Activated T-cell treated with anti-CD3 and anti-CD28 coated beads for 1 hour (primary cell): ENCODE measurements around the gene MYO16.

Experiments used
- DNase-seq: peaks from one replicate; pipeline ENCODE4 v3.0.0-alpha.2; 2020; ENCODE audit warnings: low read depth

MYO16 gene

DNA sequence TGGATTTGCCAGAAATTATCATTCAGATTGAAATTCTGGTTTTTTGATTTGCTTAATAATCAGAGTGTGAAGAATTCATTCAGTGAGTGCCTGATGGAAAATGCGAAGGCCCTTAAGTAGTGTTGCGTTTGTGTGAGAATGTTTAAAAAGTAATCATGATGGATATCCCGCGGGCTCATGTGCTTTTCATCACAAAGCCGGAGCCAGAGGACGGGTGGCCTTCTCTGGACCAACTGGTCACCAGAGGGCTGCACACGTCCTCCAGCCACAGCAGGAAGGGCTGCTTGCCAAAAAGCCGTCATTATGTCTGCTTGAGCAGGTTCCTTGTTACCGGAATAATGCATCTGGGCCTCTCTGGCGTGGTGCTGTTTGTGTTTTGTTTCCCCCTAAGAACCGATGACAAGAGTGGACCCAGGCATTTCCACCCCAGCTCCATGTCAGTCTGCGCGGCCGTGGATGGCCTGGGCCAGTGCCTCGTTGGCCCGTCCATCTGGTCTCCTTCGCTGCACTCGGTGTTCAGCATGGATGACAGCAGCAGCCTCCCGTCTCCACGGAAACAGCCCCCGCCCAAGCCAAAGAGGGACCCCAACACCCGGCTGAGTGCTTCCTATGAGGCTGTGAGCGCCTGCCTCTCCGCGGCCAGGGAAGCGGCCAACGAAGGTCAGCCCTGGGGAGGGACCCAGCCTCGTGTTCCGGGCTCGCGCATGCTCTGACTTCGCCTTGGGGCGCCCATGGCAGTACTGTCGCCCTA lies 497.7 kb downstream of the MYO16 start:
- no peak for DNase-seq

DNA sequence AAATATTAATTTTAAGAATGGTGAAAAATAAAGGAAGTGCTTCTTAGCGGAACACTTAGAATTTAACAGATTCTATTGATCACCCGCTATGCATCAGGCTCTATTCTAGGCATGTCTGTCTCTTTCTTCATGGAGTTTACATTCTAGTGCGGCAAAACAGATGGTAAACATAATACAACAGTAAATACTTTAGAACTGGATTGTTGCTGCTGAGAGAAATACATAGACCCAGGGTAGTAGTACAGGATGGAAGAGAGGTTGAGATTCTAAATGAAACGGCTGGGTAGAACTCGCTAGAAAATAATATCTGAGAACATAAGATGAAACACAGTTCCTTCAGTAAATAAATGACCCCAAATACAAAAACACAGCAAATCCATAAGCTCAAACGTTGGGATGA lies 498.7 kb downstream of the MYO16 start:
- no peak for DNase-seq

DNA sequence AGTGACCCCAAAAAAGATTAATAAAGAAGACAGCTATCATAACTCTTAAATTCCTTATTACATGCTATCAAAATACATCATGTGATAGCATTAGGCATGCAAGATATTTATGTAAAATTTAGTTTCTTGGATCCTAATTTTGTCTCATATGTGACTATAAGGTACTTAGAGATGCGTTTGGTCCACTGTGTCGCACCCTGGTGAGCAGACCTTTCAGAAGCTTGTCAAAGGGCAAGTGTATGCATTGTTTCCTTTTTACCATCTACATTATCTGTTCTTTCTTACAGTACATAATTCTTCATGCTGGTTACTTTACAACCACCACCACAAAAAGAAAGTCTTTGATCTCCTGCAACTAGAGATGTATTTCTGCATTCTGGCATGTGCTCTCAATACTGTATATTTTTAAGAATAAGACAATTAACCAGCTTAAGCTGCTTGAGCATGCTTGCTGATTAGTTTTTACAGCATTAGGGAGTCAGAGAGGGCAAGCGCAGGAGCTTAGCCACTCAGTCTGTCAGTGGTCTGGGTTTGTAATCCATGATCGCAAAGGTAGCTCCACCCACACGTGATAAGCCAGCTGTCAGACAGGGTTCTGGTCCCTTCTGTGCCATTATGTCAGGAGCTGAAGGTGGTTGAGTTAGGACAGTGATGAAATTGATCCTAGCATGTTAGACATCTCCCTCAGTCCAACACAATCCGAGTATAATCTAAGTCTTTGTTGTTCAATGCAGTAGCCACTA lies 500.9 kb downstream of the MYO16 start:
- no peak for DNase-seq

- DNase-seq, result no peak
Measured at GRCh38 chr13:109131698-109132257, 502.4 kb downstream of the MYO16 start.

GRCh38 chr13:109135018-109135417 lies 505.6 kb downstream of the MYO16 start:
- no peak for DNase-seq

GRCh38 chr13:109136873-109137272 lies 507.5 kb downstream of the MYO16 start:
- no peak for DNase-seq

GRCh38 chr13:109139346-109139745 lies 509.9 kb downstream of the MYO16 start:
- DNase-seq, result no peak

DNA sequence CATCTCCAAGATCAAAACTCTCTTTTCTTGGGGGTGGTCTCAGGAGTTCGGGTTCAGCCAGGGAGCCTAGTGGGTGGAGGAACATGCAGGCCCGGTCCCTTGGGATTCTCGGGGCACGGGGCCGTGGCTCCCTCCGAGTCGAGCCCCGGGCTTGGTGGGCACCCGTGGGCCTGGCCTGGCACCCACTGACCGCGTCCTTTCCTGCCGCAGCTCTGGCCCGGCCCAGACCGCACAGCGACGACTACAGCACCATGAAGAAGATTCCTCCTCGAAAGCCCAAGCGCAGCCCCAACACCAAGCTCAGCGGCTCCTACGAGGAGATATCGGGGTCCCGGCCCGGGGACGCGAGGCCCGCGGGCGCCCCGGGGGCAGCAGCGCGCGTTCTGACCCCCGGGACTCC lies 510.6 kb downstream of the MYO16 start:
- DNase-seq, result no peak

DNA sequence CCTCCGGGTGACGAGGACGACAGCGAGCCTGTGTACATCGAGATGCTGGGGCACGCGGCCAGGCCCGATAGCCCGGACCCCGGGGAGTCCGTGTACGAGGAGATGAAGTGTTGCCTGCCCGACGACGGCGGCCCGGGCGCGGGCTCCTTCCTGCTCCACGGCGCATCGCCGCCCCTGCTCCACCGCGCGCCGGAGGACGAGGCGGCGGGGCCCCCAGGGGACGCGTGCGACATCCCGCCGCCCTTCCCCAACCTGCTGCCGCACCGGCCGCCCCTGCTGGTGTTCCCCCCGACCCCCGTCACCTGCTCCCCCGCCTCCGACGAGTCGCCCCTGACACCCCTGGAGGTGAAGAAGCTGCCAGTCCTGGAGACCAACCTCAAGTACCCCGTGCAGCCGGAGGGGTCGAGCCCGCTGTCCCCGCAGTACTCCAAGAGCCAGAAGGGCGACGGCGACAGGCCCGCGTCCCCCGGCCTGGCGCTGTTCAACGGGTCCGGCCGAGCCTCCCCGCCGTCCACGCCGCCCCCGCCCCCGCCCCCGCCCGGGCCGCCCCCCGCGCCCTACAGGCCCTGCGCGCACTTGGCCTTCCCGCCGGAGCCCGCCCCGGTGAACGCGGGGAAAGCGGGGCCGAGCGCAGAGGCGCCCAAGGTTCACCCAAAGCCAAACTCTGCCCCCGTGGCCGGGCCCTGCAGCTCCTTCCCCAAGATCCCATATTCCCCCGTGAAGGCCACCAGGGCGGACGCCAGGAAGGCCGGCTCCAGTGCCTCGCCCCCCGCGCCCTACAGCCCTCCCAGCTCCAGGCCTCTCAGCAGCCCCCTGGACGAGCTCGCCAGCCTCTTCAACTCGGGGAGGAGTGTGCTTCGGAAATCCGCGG lies 511.3 kb downstream of the MYO16 start:
- DNase-seq, result no peak

DNA sequence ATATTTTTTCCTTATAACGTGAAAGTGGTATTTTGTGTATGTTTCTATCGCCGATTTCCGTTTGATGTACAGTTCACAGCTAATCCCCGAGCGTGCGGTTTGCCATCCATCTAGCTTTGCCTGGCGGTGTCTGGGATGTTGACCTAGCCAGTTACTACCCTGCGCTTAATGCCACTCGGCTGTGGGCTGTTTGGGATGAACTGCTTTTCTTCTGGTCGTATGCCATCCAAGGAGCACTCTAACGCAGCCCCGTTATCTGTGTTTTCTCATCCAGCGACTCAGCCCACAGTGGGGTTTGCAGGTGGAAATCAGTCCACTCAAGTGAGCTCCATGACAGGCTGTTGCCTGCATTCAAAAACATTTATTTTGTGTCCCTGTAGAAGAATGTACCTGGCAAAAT lies 512.3 kb downstream of the MYO16 start:
- DNase-seq, result no peak

DNA sequence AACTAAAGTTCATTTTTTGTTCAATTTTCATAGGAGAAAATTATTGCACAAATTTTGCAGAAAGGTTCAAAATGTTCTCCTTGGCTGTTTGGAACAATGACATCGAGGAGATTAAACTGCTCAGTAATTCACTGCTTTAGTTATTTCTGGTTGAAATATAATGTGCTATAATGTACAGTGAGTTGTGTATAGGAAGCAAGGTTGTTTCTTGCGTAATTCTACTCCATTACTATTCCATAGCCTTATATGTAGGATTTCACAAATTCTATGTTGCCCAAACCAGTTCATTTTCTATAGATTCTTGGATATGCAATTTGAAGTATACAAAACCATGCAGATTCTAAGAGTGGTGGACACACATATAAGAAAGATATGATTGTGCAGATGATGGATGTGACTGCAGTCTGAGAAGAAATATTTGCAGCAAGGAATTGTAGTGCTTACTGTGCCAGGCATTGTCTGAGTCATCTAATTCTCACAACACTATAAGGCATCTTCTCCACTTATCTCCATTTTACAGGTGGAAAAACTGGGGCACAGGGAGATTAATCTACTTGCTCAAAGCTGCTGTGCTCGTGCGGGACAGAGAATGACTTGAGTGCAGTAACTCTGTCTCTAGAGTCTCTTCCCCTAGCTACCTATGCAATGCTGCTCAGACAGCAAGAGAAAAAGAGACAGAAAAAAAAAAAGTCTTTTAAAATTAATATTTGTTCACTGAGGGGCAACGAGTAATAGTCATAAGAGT lies 515.5 kb downstream of the MYO16 start:
- DNase-seq, result no peak

DNA sequence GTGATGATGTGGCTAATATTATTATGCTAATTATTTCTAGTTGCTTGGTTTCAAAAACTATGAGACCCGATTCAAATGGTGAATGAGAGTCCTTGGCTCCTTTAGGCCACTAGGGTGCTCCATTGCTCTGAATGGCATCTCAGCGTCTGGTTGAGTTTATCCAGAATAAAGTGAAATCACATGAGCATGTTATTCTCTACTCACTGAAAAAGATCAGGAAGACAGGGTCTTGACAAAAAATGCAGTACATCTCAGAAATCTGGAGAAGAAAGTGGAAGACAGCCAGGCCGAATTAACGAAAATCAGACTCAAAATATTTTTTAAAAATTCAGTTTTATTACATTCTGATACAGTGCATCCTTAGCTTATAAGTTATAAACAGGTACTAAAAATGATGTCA lies 516.2 kb downstream of the MYO16 start:
- no peak for DNase-seq

- DNase-seq, result no peak
Measured at GRCh38 chr13:109146393-109146792, 517.0 kb downstream of the MYO16 start.

GRCh38 chr13:109146912-109147647 lies 517.7 kb downstream of the MYO16 start:
- no peak for DNase-seq

DNA sequence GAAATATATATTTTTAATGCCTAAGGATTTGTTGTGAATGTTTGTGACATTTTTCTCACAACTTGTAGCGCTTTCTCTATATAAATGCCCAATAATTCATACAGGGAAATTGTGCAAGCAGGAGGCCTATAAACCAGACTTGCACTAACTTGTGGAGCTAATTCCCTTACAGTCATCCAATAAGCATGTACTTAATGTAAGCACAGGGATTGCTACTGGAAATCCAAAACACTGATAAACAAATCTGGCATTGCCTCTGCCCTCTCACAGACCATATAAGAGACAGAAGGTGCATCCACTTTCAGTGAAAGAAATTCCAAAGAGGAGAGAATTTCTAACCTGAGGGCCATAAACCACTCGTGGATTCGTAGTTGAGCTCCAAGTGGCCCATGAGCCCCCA lies 518.8 kb downstream of the MYO16 start:
- DNase-seq, result no peak

DNA sequence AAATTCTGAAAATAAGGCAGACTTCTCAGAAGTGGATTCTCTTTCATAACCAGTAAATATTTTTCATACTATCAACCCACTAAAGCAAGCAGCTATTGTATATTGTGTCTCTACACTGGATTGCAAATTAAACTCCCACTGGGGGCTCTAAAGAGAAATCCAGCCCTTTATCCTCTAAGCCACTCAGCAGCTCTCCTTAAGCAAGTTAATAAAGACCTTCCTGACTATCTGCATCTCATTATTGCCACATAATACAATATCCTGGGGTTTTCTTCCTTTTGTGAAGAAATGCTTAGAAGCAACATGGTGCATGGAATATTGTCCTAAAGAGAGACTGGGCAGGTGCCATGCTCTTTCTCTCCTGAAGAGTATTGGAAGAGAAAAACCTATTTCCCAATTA lies 521.3 kb downstream of the MYO16 start:
- no peak for DNase-seq

DNA sequence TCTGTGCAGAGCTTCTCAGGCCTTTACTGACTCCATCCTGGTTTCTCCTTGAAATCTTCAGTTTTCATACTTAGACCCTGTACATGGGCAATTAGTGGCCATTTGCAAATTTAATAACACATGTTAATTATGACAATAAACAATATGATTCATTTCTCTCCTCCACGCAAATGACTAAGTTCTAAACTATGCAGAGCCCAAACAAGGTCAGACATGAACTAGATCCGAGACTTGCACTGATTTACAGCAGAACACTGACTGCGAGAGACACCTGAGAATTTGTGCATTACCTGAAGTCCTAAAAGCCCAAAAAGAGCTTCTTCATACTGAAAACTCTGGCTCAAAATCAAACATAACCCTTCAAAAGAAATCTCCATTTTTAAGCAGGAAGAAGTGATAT lies 521.8 kb downstream of the MYO16 start:
- no peak for DNase-seq

- DNase-seq, result no peak
Measured at GRCh38 chr13:109151696-109152095, 522.3 kb downstream of the MYO16 start.

- no peak for DNase-seq
Measured at GRCh38 chr13:109152311-109152820, 523.0 kb downstream of the MYO16 start.

DNA sequence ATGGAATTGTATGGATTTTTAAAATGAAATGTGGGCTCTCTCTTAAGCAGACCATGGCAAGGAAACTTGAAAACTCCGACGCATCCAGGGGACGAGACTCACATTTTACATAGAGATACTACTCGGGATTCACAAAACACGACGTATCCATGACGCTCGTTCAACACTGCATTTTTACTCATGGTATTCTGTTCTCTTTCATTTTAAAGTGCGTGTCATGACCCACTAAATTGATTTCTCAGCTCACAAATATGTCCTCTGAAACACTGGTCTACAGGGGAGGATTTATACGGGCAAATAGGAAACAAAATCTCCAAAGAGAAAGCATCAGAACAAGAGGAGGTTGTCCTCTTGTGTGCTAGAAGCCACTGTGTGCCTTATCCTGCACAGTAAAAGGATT lies 523.5 kb downstream of the MYO16 start:
- no peak for DNase-seq

- no peak for DNase-seq
Measured at GRCh38 chr13:109154146-109154545, 524.7 kb downstream of the MYO16 start.
